HG03565 (cell line): ENCODE measurements around the gene GLE1.
"Not testable (repeated sequence)": the region's sequence is repeated elsewhere in the genome, so short reads cannot be mapped to it uniquely, and the experiment has no call there.

ENCODE experiments used
- ATAC-seq: cut with Tn5 transposase; IDR thresholded peaks from one replicate; pipeline ENCODE4 v1.9.1; 2021; ENCODE audit warnings: mild to moderate bottlenecking, moderate library complexity; ENCODE audit not compliant: unreplicated experiment

GLE1 gene

GRCh38 chr9:128550770-128551656, 46.5 kb downstream of the GLE1 start:
- no peak for ATAC-seq

- ATAC-seq = no peak
These were observed 47.2 kb downstream of the GLE1 start for GRCh38 chr9:128551657-128552152.

- ATAC-seq = peak; percentile 57
These were observed 47.7 kb downstream of the GLE1 start, which contains the start of gene SPTAN1 for GRCh38 chr9:128552153-128552743. Gene SPTAN1 (plus strand): TSS chr9:128552587. CDS start chr9:128566741, 14,154 bp downstream.

DNA sequence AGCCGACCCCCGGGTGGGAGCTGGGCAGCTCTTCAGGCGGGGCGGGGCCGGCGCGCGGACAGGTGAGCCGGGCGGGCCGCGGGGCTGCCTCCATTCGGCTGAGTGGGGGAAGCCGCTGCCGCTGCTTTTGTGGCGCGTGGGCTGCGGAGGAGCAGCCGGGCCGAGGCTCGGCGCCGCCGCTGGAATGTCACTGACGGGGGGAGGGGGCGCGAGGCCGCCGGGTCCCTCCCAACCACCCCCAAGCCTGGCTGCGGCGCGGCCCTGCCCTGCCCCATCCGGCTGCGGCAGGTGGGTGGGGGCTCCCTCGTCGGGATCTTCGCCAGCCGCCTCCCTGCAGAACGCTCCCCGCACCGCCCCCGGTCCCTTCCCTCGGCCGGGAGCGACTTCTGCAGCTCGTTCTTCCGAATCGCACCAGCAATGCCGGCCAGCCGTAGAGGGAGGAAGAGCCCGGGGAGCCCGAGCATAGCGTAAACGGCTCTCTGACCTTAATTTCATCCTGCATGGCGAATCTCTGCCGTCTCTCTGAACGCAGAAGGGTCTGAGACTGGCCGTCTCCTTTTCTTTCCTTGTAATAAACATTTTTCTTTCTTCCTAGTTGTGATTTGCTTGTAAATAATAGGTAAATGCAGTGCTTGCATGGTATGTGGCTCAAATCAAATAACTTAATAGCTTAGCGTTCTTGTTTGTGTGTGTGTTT, 48.4 kb downstream of the GLE1 start:
- peak; percentile 17 for ATAC-seq

DNA sequence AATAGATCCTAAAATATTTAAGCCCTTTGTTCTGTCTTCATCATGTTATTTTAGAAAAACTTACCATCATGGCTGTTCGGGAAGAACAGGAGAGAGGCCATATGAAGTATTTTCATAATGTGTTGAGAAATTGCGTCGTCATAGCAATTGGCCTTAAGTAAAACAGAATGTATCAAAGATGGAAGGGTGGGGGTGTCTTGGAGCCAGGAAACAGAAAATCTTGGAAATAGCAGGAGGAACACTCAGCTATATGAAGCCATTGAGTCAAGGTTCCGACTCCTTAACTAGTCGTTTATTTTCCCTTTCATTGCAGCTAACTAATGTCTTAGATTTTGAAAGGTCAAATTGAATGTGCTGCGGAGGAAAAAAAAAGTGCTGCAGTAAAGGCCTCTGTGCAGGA, 49.2 kb downstream of the GLE1 start:
- ATAC-seq = no peak

GRCh38 chr9:128554155-128554862, 49.8 kb downstream of the GLE1 start:
- ATAC-seq = no peak

GRCh38 chr9:128555180-128555721, 50.7 kb downstream of the GLE1 start:
- ATAC-seq = no peak

DNA sequence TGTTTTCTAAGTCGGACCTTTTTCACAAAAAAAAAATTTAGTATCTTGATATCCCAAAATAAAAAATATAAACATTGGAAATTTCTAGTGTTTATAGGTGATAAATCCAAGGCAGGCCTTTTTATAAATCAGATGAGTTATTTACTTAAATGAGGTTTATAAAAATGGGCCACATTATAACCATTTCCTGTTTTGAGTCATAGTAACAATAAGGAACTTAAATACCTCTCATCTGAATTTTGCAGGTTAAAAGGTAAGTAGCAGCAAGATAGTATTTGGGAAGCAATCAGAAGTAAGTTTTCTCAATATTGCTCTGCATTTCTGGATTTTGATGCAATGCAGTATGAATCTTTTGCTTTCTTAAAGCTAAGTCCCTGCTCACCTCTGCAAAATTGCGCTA, 51.8 kb downstream of the GLE1 start:
- no peak for ATAC-seq

GRCh38 chr9:128556926-128557634, 52.6 kb downstream of the GLE1 start:
- ATAC-seq = no peak

GRCh38 chr9:128558431-128559310, 54.2 kb downstream of the GLE1 start:
- ATAC-seq = peak; percentile 69

DNA sequence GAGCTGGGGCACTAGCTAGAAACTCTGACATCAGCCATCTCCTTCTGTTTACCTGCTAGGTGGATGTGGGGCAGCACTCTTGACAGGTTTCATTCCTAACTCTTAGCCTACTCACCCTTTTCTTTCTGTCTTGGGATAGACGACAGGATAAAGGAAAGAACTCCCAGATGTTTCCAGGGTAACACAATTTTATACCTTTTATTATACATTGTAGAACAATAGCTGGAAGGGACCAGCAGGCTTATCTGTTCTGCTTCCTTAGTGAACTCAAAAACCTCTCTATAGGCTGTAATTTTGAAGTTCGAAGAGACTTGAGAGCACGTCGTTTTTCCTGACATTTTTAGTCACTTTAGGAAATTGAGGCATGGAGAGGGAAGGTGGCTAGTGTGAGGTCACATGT, 61.1 kb downstream of the GLE1 start:
- ATAC-seq = no peak

DNA sequence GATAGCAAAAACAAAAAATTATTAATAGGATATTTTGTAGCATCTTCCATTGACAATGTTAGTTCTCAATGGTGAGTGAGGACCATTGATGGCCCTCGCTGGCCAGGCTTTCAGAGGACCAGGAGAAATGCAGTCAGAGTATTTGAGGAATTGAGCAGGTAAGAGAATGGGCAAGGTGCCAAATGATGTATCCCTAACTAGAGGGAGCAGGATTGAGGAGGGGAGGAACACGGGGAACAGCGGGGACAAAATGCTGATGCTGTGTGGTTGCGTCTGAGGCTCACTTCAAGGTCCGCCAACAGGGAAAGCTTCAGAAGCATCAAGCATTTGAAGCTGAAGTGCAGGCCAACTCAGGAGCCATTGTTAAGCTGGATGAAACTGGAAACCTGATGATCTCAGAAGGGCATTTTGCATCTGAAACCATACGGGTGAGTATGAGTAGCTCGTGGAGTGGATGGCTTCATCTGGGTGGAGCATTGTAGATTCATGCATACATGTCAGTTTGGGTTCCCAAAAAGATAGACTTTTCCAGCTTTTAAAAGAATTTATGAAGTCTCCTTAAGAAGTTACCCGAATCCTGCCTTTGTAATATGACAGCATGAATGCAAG, 64.1 kb downstream of the GLE1 start:
- ATAC-seq = no peak

DNA sequence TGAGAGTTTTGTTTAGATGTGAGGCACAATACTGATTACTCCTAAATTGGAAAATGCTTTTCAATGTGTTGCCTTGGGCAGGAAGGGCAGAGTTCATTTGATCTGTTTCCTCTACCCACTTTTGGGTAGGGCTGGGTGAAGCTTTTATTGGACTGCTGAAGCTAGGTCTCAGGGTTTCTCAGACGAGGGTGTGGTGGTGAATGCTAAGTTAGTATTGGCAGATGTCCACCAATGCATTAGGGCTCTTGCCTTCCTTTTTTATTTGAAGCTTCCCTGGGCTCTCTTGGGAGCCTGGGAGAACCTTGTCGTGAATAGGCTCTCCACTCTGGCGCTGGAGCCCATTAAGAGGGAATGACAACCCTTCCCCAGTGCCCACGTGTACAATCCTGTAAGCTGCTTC, 71.0 kb downstream of the GLE1 start:
- ATAC-seq = no peak

DNA sequence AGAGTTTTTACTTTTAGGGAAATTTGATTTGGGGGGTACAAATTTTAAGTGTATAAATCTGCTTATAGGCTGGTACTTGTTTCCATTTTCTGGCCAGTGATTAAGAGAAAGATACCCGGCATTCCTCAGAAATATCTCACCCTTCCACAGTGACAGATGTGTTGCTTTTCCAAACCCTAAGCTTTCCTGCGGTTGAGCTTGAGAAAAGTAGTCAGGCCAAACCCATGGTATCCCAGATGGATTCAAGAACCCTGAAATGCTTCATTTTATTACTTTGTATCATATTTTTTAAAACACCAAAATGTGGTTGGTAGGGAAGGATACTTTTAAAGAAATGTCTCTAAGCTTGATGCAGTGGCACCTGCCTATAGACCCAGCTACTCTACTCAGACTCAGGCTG, 71.4 kb downstream of the GLE1 start:
- ATAC-seq = no peak

- no peak for ATAC-seq
These were observed 72.7 kb downstream of the GLE1 start for GRCh38 chr9:128577206-128577605.

DNA sequence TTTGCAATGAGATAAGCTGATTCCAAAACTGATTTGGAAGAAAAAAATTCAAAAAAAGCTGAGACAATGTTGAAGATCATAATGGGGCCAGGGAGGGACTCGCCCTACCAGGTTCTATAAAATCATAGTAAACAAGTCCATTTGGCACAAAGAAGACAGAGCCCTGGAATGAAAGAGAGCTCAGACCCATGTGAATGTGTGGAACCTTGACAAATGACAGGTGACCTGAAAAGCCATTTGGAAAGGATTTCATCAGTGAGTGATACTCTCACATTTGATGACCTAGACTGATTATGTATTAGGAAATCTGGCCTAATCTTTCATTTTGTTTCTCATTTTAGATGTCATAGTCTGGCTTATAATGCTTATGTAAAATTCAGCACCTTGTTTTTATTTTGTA, 74.7 kb downstream of the GLE1 start:
- no peak for ATAC-seq

- no peak for ATAC-seq
These were observed 76.2 kb downstream of the GLE1 start for GRCh38 chr9:128580731-128581130.

- not testable (repeated sequence) for ATAC-seq
These were observed 80.6 kb downstream of the GLE1 start for GRCh38 chr9:128585155-128585554.

DNA sequence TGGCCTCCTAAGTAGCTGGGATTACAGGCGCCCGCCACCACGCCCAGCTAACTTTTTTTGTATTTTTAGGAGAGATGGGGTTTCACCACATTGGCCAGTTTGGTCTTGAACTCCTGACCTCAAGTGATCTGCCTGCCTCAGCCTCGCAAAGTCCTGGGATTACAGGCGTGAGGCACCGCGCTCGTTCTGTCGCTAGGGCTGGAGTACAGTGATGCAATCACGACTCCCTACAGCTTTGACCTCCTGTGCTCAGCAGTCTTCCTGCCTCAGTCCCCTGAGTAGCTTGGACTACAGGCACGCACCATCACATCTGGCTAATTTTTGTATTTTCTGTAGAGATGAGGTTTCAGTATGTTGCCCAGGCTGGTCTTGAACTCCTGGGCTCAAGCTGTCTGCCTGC, 82.4 kb downstream of the GLE1 start:
- not testable (repeated sequence) for ATAC-seq
